KMS-11 (cell line): Measurements from ENCODE around the gene KDELR1.

ENCODE experiments used
- H2AFZ ChIP-seq: fragments of 200-600 bp; sonication (generic); 2 replicates; pipeline ENCODE4 v1.6.1; 2016; ENCODE audit warnings: antibody characterized with exemption, mixed run types, low read depth
- H3K27ac ChIP-seq: fragments of 200-600 bp; sonication (generic); 2 replicates; pipeline ENCODE4 v1.6.1; 2016; ENCODE audit warnings: mild to moderate bottlenecking, mixed run types
- H3K27me3 ChIP-seq: fragments of 200-600 bp; sonication (generic); 2 replicates; pipeline ENCODE4 v1.6.1; 2017; ENCODE audit warnings: mild to moderate bottlenecking, low read depth, mixed run types, moderate library complexity; ENCODE audit not compliant: insufficient read depth
- H3K36me3 ChIP-seq: fragments of 200-600 bp; sonication (generic); 2 replicates; pipeline ENCODE4 v1.6.1; 2017; ENCODE audit warnings: mild to moderate bottlenecking, mixed run types; ENCODE audit not compliant: insufficient read depth
- H3K4me1 ChIP-seq: fragments of 200-600 bp; sonication (generic); 2 replicates; pipeline ENCODE4 v1.6.1; 2016; ENCODE audit warnings: mild to moderate bottlenecking, low read depth, mixed run types; ENCODE audit not compliant: poor library complexity, severe bottlenecking
- H3K4me2 ChIP-seq: fragments of 200-600 bp; sonication (generic); 2 replicates; pipeline ENCODE4 v1.7.0; 2016; ENCODE audit warnings: mild to moderate bottlenecking, mixed run types
- H3K4me3 ChIP-seq: fragments of 200-600 bp; sonication (generic); IDR thresholded peaks from 2 replicates; pipeline ENCODE4 v1.6.1; 2017; ENCODE audit warnings: low read depth, low read length, mixed read lengths; ENCODE audit not compliant: insufficient read depth
- H3K79me2 ChIP-seq: fragments of 200-600 bp; sonication (generic); 2 replicates; pipeline ENCODE4 v1.6.1; 2016; ENCODE audit warnings: low read depth, mixed run types; ENCODE audit not compliant: insufficient read depth
- H3K9ac ChIP-seq: fragments of 200-600 bp; sonication (generic); 2 replicates; pipeline ENCODE4 v1.6.1; 2016; ENCODE audit warnings: mild to moderate bottlenecking, mixed run types
- H4K20me1 ChIP-seq: fragments of 200-600 bp; sonication (generic); 2 replicates; pipeline ENCODE4 v1.6.1; 2016; ENCODE audit warnings: mild to moderate bottlenecking, mixed run types; ENCODE audit not compliant: insufficient read depth
- CTCF ChIP-seq: fragments of 200-600 bp; sonication (generic); conservative IDR thresholded peaks from 2 replicates; pipeline ENCODE4 v1.6.1; 2017; ENCODE audit warnings: low read depth, mild to moderate bottlenecking, antibody characterized with exemption, low read length, moderate library complexity, mixed read lengths

KDELR1 gene

DNA sequence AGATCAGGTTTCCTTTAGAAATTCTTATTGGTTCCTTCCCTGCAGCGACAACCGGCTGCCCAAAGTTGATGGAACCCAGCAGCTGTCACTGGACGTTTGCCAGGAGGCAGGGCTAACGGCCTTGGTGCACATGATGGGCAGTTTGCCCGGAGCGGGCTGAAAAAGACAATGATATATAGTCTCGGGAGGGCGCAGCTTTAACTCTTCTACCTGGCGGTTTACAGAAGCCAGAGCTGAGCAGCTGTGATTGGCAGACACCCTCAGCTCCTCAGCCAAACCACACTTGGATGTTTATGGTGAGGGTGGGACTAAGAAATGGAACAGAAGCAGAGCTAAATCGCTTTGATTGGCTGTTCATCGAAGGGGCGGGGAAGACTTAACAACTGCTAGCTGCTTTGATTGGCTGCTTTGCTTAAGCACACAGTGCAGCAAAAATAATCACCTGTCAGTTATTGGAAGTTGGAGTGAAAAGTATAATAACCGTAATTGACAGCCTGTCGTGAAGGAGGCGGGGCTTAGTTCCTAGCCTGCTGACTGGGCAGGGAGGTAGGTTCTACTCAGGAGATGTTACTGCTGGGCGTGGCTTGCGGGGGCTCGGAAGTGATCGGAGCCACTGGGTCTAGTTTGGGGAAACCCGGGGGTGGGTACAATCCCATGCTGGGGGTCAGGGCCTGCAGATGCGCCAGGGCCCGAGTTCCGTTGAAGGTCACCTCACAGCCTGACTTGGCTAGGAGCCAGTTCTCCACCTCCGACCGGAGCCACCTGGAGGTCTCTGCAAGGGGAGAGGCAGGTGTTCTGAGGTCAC is 58.5 kb downstream of the KDELR1 start:
- Histone ChIP-seq H3K4me3 (no peak overlapping the region), H2AFZ (peak overlapping the region; percentile 32), H3K27me3 (no peaks in the 10 kb centered on the region), H3K9ac (peak overlapping the region; percentile 82; the same call in 1 of the 2 replicates), H3K79me2 (no peaks in the 10 kb centered on the region), H3K27ac (peak overlapping the region; percentile 74), H3K4me1 (peaks cover 26% of the 10 kb centered on the region), H3K36me3 (no peaks in the 10 kb centered on the region), H4K20me1 (no peaks in the 10 kb centered on the region), H3K4me2 (peak overlapping the region; percentile 79)
- no peak for TF ChIP-seq CTCF
